ENCODE data around the gene FIBCD1.

DNA sequence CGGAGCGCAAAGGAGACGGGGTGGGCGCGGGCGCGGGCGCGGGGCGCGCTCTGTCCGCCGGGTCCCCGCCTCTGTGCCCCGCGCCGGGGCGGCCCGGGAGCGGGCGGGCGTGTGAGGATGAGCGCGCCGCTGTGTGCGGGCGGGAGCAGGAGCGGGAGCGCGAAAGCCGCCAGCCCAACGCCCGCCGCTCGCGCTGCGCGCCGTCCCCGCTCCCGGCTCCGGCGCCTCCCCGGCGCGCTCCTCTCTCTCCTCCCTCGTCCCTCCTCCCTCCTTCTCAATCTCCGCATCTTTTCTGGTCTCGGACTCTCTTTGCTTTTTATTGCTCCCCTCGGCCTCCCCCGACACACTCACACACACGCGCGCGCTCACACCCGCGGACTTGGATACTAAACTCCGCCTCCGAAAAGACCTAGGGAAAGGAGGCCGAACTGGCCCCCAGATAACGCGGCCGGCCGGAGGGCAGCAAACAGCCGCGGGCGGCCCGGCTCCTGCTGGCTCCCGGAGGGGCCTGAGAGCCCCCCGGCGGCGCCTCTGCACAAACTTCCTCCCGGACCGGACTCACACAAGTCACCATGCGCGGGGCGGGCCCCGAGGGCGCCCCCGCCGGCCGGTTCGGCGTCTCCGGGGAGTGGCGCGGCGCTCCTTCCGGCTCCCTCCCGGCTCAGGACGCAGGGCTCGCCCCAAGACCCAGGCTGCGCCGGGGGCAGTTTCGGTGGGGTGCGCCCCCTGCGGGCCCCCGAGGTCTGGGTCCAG, at the start of gene FIBCD1:
- TF ChIP-seq HDGF (IDR thresholded peaks at IDR 0.05; ENCODE audit: borderline replicate concordance) (no peak), FOXK2 (IDR thresholded peaks at IDR 0.05) (no peak), ELF4 (IDR thresholded peaks at IDR 0.05) (no peak), FOXM1 (IDR thresholded peaks at IDR 0.05; ENCODE audit: borderline replicate concordance) (no peak), BHLHE40 (IDR thresholded peaks at IDR 0.05; ENCODE audit: borderline replicate concordance) (no peak), NFRKB (IDR thresholded peaks at IDR 0.05) (no peak), FOXA1 (IDR thresholded peaks at IDR 0.05) (no peak), L3MBTL2 (conservative IDR thresholded peaks at IDR 0.05) (no peak), SP1 (IDR thresholded peaks at IDR 0.05) (no peak), CTBP1 (IDR thresholded peaks at IDR 0.05; ENCODE audit: borderline replicate concordance) (no peak)
- TF ChIP-seq, protein P1, sequence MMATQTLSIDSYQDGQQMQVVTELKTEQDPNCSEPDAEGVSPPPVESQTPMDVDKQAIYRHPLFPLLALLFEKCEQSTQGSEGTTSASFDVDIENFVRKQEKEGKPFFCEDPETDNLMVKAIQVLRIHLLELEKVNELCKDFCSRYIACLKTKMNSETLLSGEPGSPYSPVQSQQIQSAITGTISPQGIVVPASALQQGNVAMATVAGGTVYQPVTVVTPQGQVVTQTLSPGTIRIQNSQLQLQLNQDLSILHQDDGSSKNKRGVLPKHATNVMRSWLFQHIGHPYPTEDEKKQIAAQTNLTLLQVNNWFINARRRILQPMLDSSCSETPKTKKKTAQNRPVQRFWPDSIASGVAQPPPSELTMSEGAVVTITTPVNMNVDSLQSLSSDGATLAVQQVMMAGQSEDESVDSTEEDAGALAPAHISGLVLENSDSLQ (IDR thresholded peaks at IDR 0.05), result no peak
